ENCODE measurements around the gene PSAT1. TPM values are rescaled to one million over a fixed set of nuclear protein-coding genes. Genes with fewer than 3 reads are reported as not detected.

PSAT1 gene
- total and polyA plus RNA-seq, 2 of the 4 experiments (the other 2 are of a cell fraction) = 77.2 to 88.4 TPM

DNA sequence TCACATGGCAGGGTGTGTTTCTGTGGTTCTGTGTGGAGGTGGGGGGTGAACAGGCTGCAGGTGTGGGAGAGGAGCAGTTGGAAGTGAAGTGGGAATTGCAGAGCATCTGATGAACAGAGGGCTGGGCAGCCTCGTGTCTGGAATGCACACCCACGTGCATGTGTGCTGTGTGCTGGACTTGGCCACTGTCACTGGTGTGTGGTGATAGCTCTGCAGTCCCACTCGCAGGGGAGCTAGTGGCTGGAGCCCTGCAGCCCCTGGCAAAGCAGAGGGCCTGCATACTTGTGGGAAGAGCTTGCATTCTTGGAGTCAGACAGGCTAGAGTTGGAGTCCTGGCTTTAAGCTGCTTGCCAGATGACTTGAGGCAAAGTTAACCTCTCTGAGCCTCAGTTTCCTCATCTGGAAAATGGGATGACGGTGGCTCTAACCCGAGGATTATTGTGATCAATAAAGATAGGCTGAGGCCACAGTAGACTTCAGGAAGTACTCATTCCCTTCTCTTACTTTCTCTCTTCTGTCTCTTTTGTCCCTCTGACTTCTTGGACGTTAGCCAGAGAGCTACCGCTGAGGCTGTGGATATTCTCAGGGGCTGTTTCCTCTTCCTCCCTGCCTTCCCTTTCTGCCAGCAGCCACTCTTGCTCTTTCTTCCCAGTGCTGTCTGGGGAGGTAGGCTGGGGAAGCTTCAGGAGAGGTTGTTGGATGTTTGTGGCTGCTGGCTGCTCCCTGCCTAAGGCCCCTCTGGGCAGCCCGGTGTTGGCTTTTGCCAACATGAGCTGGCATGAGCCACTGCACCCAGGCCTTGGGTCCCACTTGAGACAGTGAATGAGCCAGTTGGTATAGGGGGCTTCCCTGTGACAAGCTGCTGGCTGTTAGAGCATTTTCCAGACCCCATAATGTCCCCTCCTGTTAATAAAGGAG lies 18.3 kb downstream of the PSAT1 start:
- TF ChIP-seq RAD21 (IDR thresholded peaks at IDR 0.05; ENCODE audit: low read length) (no peak), MXI1 (IDR thresholded peaks at IDR 0.05; ENCODE audit: borderline replicate concordance, low read depth, low read length) (peak; percentile 81; the same call in 1 of the 2 replicates), MAZ (IDR thresholded peaks at IDR 0.05; ENCODE audit: borderline replicate concordance, low read depth, low read length) (no peak)
- TF ChIP-seq, protein P1, sequence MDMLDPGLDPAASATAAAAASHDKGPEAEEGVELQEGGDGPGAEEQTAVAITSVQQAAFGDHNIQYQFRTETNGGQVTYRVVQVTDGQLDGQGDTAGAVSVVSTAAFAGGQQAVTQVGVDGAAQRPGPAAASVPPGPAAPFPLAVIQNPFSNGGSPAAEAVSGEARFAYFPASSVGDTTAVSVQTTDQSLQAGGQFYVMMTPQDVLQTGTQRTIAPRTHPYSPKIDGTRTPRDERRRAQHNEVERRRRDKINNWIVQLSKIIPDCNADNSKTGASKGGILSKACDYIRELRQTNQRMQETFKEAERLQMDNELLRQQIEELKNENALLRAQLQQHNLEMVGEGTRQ (IDR thresholded peaks at IDR 0.05; ENCODE audit: low read depth, low read length) = no peak
- ChIA-PET CTCF (no interaction called here), POLR2A (ENCODE audit: unreplicated experiment) (interaction anchor here (0.6 to 0.8 kb wide), 2 partner anchors 16 to 18 kb away, joined by 3 read pairs; partner anchors contain the start of gene PSAT1)
- peaks cover 50% of the 10 kb centered on the region for H4K20me1 ChIP-seq (ENCODE audit: insufficient read depth, low read length)
- H3K4ac ChIP-seq (ENCODE audit: low read depth, low read length) = no peak overlapping the region
- in situ Hi-C loops (cut with MboI; ENCODE audit: low sequenced_read_pairs) = no loop called here
- dilution Hi-C loops (cut with HindIII; ENCODE audit: low sequenced_read_pairs, unreplicated experiment) = no loop called here
- H2AK5ac ChIP-seq (ENCODE audit: low read depth, low read length) = no peak overlapping the region
- no peaks in the 10 kb centered on the region for H3K27me3 ChIP-seq (ENCODE audit: control insufficient read depth, insufficient read depth, low read length)
- H2BK120ac ChIP-seq (ENCODE audit: low read depth, low read length) = no peak overlapping the region
- H4K5ac ChIP-seq (ENCODE audit: low read depth, low read length) = no peak overlapping the region
- H3K9ac ChIP-seq (ENCODE audit: low read depth, low read length) = no peak overlapping the region
- H3K14ac ChIP-seq (replicated peaks; ENCODE audit: low read depth, low read length) = no peak overlapping the region
- intact Hi-C loops (cut with micrococcal nuclease) = no loop called here
- H3K4me2 ChIP-seq (ENCODE audit: low read depth, low read length) = no peak overlapping the region
- no peak overlapping the region for H4K91ac ChIP-seq (ENCODE audit: insufficient read depth, low read depth, low read length)
- H2AK9ac ChIP-seq (replicated peaks; ENCODE audit: low read depth, low read length, poor library complexity) = peak overlapping the region; percentile 51
- H2AFZ ChIP-seq (replicated peaks; ENCODE audit: low read length, poor library complexity) = no peak overlapping the region
- peaks cover 59% of the 10 kb centered on the region for H3K36me3 ChIP-seq (ENCODE audit: control insufficient read depth, insufficient read depth, low read length)
- no peak overlapping the region for H2BK5ac ChIP-seq (ENCODE audit: low read depth, low read length, poor library complexity, severe bottlenecking)
- ATAC-seq (ENCODE audit: low read depth) (peak; percentile 82), DNase-seq (peak; percentile 65)
- BruUV-seq (replicated peaks) = no TSS peak
- peaks cover 4% of the 10 kb centered on the region; the same call in 1 of the 2 replicates for H3K9me1 ChIP-seq (ENCODE audit: insufficient read depth, low read length)
- peaks cover 14 to 52% of the 10 kb centered on the region in 2 experiments; a peak in 3 of 4 replicates for H3K79me1 ChIP-seq (ENCODE audit: low read depth in 1 of 2, low read length in 2 of 2)
- no peak overlapping the region for H3K18ac ChIP-seq (ENCODE audit: low read depth, low read length)
- H4K8ac ChIP-seq (ENCODE audit: low read depth in 2 of 2, low read length in 2 of 2) = no peak overlapping the region
- H2BK15ac ChIP-seq (ENCODE audit: low read depth, low read length) = no peak overlapping the region
- no peak overlapping the region for H3K56ac ChIP-seq (ENCODE audit: extremely low read depth, insufficient read depth, low read length)
- no peak overlapping the region for H3K23ac ChIP-seq (ENCODE audit: low read depth, low read length)
- H3K9me3 ChIP-seq (ENCODE audit: control insufficient read depth, insufficient read depth, low read length) = no peaks in the 10 kb centered on the region
- no peak overlapping the region for H2BK20ac ChIP-seq (ENCODE audit: low read depth, low read length)
- H3K27ac ChIP-seq (ENCODE audit: insufficient read depth, low read length) = no peak overlapping the region
- 57% methylated on average over 1 of the region's 8 CpGs; no CpG with 5 or more reads in 1 of the 2 experiments for WGBS, 2 experiments (ENCODE audit: extremely low coverage in 2 of 2, insufficient read length in 1 of 2)
- 0 out of 2 replicates have a peak, but pooled peaks cover 2% of the 10 kb centered on the region for H3K4me1 ChIP-seq (ENCODE audit: control insufficient read depth, insufficient read depth, low read length)
- H3K4me3 ChIP-seq (ENCODE audit: insufficient read depth, low read depth, low read length) = no peak overlapping the region

Data from IMR-90 (cell line).